Left colon (tissue), 2 donors: ENCODE results near the gene BORCS6. TPM values are rescaled to one million over a fixed set of nuclear protein-coding genes. Genes with fewer than 3 reads are reported as not detected.

Experiments used
- ATAC-seq: fragments of 200-7000 bp; cut with Tn5 transposase; one replicate; pipeline ENCODE4 v1.9.1; 2020; ENCODE audit warnings: mild to moderate bottlenecking, moderate library complexity
- DNase-seq, 2 donors: peaks; one replicate each; pipeline ENCODE4 v3.0.0-alpha.2; 2020
- intact Hi-C, 2 donors: fragments of 100-400 bp; cut with DNase I in 1 of 2; cut with micrococcal nuclease in 1 of 2; formaldehyde crosslinking; loops; one replicate each; pipeline versions ENCODE4 v1.11.2 to v1.14.0; 2022; cut with DNase I, micrococcal nuclease
- total RNA-seq, 2 donors: library from RNA; stranded (reverse); fragmentation: NEBNext Ultra II Directional; extraction: Animal tissue kit (Norgen Biotek cat#: 25700); gene quantifications; one replicate each; pipeline ENCODE4 v1.2.1, GENCODE V29; 2021
- donor health status: DM: no; HTN: no; CAD: no.
- donor health status: DM: yes; HTN: yes; CAD: no.

Gene BORCS6
- total RNA-seq, 2 donors from 2014 or later: 12.2 to 13.3 TPM

GRCh38 chr17:8159459-8160223 is 30.3 kb downstream of the BORCS6 start:
- ATAC-seq: no peak
- intact Hi-C loops: no loop called here
- DNase-seq: no peak

GRCh38 chr17:8159032-8159400 is 31.0 kb downstream of the BORCS6 start:
- intact Hi-C loops: no loop called here
- DNase-seq (no peak), ATAC-seq (no peak)

- intact Hi-C loops: no loop called here
- DNase-seq (peak; percentile 91 to 96), ATAC-seq (peak; percentile 17)
Observed at GRCh38 chr17:8158267-8159031, 31.5 kb downstream of the BORCS6 start.

- ATAC-seq: peak; percentile 63
- intact Hi-C loops: no loop called here
- DNase-seq: peak; percentile 100
Observed at GRCh38 chr17:8156246-8156992, 33.6 kb downstream of the BORCS6 start.

- ATAC-seq: no peak
- intact Hi-C loops: no loop called here
- DNase-seq: no peak
Observed at GRCh38 chr17:8155996-8156245, 34.1 kb downstream of the BORCS6 start.

GRCh38 chr17:8155231-8155995 is 34.6 kb downstream of the BORCS6 start:
- ATAC-seq: no peak
- DNase-seq: no peak
- intact Hi-C loops: no loop called here

- DNase-seq: no peak
- no peak for ATAC-seq
- intact Hi-C loops: no loop called here
Observed at GRCh38 chr17:8154608-8155155, 35.3 kb downstream of the BORCS6 start.

- intact Hi-C loops: no loop called here
- ATAC-seq: peak; percentile 52
- DNase-seq: peak; percentile 99
Observed at GRCh38 chr17:8153957-8154607, 35.9 kb downstream of the BORCS6 start.

- ATAC-seq (peak; percentile 43), DNase-seq (peak; percentile 73 to 93)
- intact Hi-C loops: no loop called here
Observed at GRCh38 chr17:8153525-8153956, 36.4 kb downstream of the BORCS6 start.

GRCh38 chr17:8153031-8153451 is 36.9 kb downstream of the BORCS6 start:
- intact Hi-C loops: no loop called here
- ATAC-seq: no peak
- no peak for DNase-seq

GRCh38 chr17:8152112-8152775 is 37.7 kb downstream of the BORCS6 start, which contains the start of gene PER1:
PER1 (minus strand) TSS chr17:8152404; CDS start chr17:8150706, 1,698 bp downstream.
- peak; percentile 96 to 98 for DNase-seq
- peak; percentile 47 for ATAC-seq
- intact Hi-C loops: no loop called here

GRCh38 chr17:8151641-8152111 is 38.3 kb downstream of the BORCS6 start:
- DNase-seq: peak; percentile 83 to 92
- intact Hi-C loops: no loop called here
- ATAC-seq: no peak

GRCh38 chr17:8151120-8151640 is 38.8 kb downstream of the BORCS6 start:
- DNase-seq: peak; percentile 88 to 90
- intact Hi-C loops: no loop called here
- ATAC-seq: peak; percentile 10

- no peak for ATAC-seq
- intact Hi-C loops: no loop called here
- no peak for DNase-seq
Observed at GRCh38 chr17:8150194-8151119, 39.5 kb downstream of the BORCS6 start.

- intact Hi-C loops: no loop called here
- DNase-seq: no peak
- ATAC-seq: no peak
Observed at GRCh38 chr17:8149419-8150193, 40.4 kb downstream of the BORCS6 start.

GRCh38 chr17:8148560-8148959 is 41.4 kb downstream of the BORCS6 start:
- intact Hi-C loops: no loop called here
- ATAC-seq: no peak
- DNase-seq: no peak
